Keratinocyte (primary cell): ENCODE results near the gene VPS26B. TPM values are rescaled to one million over a fixed set of nuclear protein-coding genes. Genes with fewer than 3 reads are reported as not detected.
A peak's percentile ranks its signal among the peaks of the same experiment; 100 is the strongest.

ENCODE experiments used
- DNase-seq: peaks from one replicate; pipeline ENCODE4 v3.0.0-alpha.2; 2011; ENCODE audit warnings: low read depth, missing footprints, low spot score
- FAIRE-seq: peaks from 2 replicates; lab custom pipeline; 2011; peaks lifted over from hg19 to GRCh38; lab: Jason Lieb, UNC
- H2AFZ ChIP-seq: 2 replicates; pipeline ENCODE4 v1.6.0; 2012; ENCODE audit warnings: low read length, control low read depth, inconsistent platforms; ENCODE audit not compliant: control insufficient read depth
- H3K27ac ChIP-seq: 2 replicates; pipeline ENCODE4 v1.5.1; 2011; ENCODE audit warnings: low read length; ENCODE audit not compliant: control insufficient read depth, insufficient read depth
- H3K27me3 ChIP-seq: 3 replicates; pipeline ENCODE4 v1.6.0; 2011; ENCODE audit warnings: low read length; ENCODE audit not compliant: control insufficient read depth, insufficient read depth; ENCODE audit errors: extremely low read depth
- H3K36me3 ChIP-seq, 2 experiments: 2 replicates in 1 of 2; 3 replicates in 1 of 2; pipeline ENCODE4 v1.5.1; 2011; ENCODE audit warnings: low read length in 2 of 2, mild to moderate bottlenecking in 1 of 2; ENCODE audit not compliant: control insufficient read depth in 2 of 2, insufficient read depth in 2 of 2; ENCODE audit errors: extremely low read depth in 1 of 2
- H3K4me1 ChIP-seq: 3 replicates; pipeline ENCODE4 v1.5.1; 2011; ENCODE audit warnings: low read length; ENCODE audit not compliant: control insufficient read depth, insufficient read depth; ENCODE audit errors: extremely low read depth
- H3K4me2 ChIP-seq: 3 replicates; pipeline ENCODE4 v1.6.0; 2011; ENCODE audit warnings: low read depth, low read length; ENCODE audit not compliant: control insufficient read depth, insufficient read depth; ENCODE audit errors: extremely low read depth
- H3K4me3 ChIP-seq, 3 experiments: fragments of 200-600 bp in 1 of 3; sonication (generic) in 1 of 3; 2 replicates in 2 of 3; 3 replicates in 1 of 3; pipeline ENCODE4 v1.5.1; 2011 to 2016; ENCODE audit warnings: low read length in 3 of 3, mild to moderate bottlenecking in 3 of 3, control low read depth in 2 of 3, inconsistent platforms in 1 of 3, low read depth in 1 of 3, mixed read lengths in 1 of 3, mixed run types in 1 of 3, moderate library complexity in 1 of 3; ENCODE audit not compliant: control insufficient read depth in 2 of 3, insufficient read depth in 2 of 3; ENCODE audit errors: extremely low read depth in 1 of 3
- H3K79me2 ChIP-seq: 2 replicates; pipeline ENCODE4 v1.6.0; 2012; ENCODE audit warnings: low read length; ENCODE audit not compliant: control insufficient read depth, insufficient read depth
- H3K9ac ChIP-seq: 3 replicates; pipeline ENCODE4 v1.6.0; 2011; ENCODE audit warnings: low read length; ENCODE audit not compliant: control insufficient read depth, insufficient read depth; ENCODE audit errors: extremely low read depth
- H3K9me1 ChIP-seq: 3 replicates; pipeline ENCODE4 v1.6.0; 2011; ENCODE audit warnings: low read length; ENCODE audit not compliant: control insufficient read depth, insufficient read depth; ENCODE audit errors: extremely low read depth
- H3K9me3 ChIP-seq: 2 replicates; pipeline ENCODE4 v1.5.1; 2012; ENCODE audit warnings: low read depth, low read length; ENCODE audit not compliant: control insufficient read depth
- H4K20me1 ChIP-seq: 3 replicates; pipeline ENCODE4 v1.6.0; 2011; ENCODE audit warnings: low read length; ENCODE audit not compliant: control insufficient read depth, insufficient read depth; ENCODE audit errors: extremely low read depth
- CTCF ChIP-seq, 3 experiments: IDR thresholded peaks in 1 of 3; conservative IDR thresholded peaks in 1 of 3; optimal IDR thresholded peaks in 1 of 3; 2 replicates in 2 of 3; 3 replicates in 1 of 3; pipeline versions ENCODE3 to v1.5.1; 2011; ENCODE audit warnings: low read length in 3 of 3, mild to moderate bottlenecking in 3 of 3, moderate library complexity in 2 of 3, control low read depth in 1 of 3, inconsistent platforms in 1 of 3; ENCODE audit not compliant: insufficient read depth in 2 of 3; ENCODE audit errors: extremely low read depth in 1 of 3
- EZH2 ChIP-seq: IDR thresholded peaks from one replicate; pipeline ENCODE4 v1.6.1; 2012; ENCODE audit warnings: inconsistent platforms, mild to moderate bottlenecking, low read length, moderate library complexity
- dilution Hi-C: fragments of 300-500 bp; cut with MboI; formaldehyde crosslinking; loops from one replicate; pipeline ENCODE4 v1.7.0; 2020; ENCODE audit warnings: low sequenced_read_pairs; ENCODE audit not compliant: extremely low pct_ligation_motif_present
- polyA plus RNA-seq, 5 experiments: library from polyadenylated mRNA; depleted of rRNA in 3 of 5; stranded (reverse) in 3 of 5; stranded (forward) in 1 of 5; unstranded in 1 of 5; fragments of >200 nt; gene quantifications; 1 replicate in 1 of 5; 2 replicates in 3 of 5; 3 replicates in 1 of 5; pipeline versions ENCODE4 v1.2.1 to v1.2.3, GENCODE V29; 2011 to 2012; ENCODE audit warnings: missing spikeins in 2 of 5, low read depth in 1 of 5, low replicate concordance in 1 of 5

VPS26B gene
- polyA plus RNA-seq, 1 donor (not counting 4 experiments of a cell fraction or from before 2014, with no cell fraction given) = 46.9 TPM

- peaks cover 15% of the 10 kb centered on the region for H3K79me2 ChIP-seq
- no peaks in the 10 kb centered on the region for H3K36me3 ChIP-seq
- H3K9me1 ChIP-seq = no peaks in the 10 kb centered on the region
- no peaks in the 10 kb centered on the region for H3K27me3 ChIP-seq
- FAIRE-seq (no peak), DNase-seq (no peak)
- H3K9me3 ChIP-seq = no peaks in the 10 kb centered on the region
- peak overlapping the region; percentile 76 for H3K9ac ChIP-seq
- H2AFZ ChIP-seq = peak overlapping the region; percentile 62
- H3K4me3 ChIP-seq = peak overlapping the region; percentile 67 to 93 (median 68)
- TF ChIP-seq EZH2 = no peak
- peak in 1 of 3 experiments; percentile 4 for TF ChIP-seq CTCF (optimal IDR thresholded peaks at IDR 0.05 in 1 of 3, IDR thresholded peaks at IDR 0.05 in 1 of 3, conservative IDR thresholded peaks at IDR 0.05 in 1 of 3; ENCODE audit: extremely low read depth in 1 of 3, insufficient read depth in 2 of 3, low read length in 3 of 3)
- no peak overlapping the region for H3K27ac ChIP-seq
- peaks cover 11% of the 10 kb centered on the region for H3K4me1 ChIP-seq
- H3K4me2 ChIP-seq = peak overlapping the region; percentile 63
- dilution Hi-C loops = no loop called here
- no peaks in the 10 kb centered on the region for H4K20me1 ChIP-seq
Measured at GRCh38 chr11:134276396-134277182, 52.1 kb downstream of the VPS26B start.

GRCh38 chr11:134277183-134278001 is 52.9 kb downstream of the VPS26B start:
- H3K27ac ChIP-seq = no peak overlapping the region
- dilution Hi-C loops = no loop called here
- H2AFZ ChIP-seq = no peak overlapping the region
- H4K20me1 ChIP-seq = no peaks in the 10 kb centered on the region
- FAIRE-seq = no peak
- H3K4me3 ChIP-seq = peak overlapping the region in 2 of 3 experiments; percentile 4 to 67
- no peak for DNase-seq
- H3K9me1 ChIP-seq = no peaks in the 10 kb centered on the region
- no peaks in the 10 kb centered on the region for H3K36me3 ChIP-seq
- H3K79me2 ChIP-seq = peaks cover 15% of the 10 kb centered on the region
- H3K27me3 ChIP-seq = no peaks in the 10 kb centered on the region
- H3K9me3 ChIP-seq = no peaks in the 10 kb centered on the region
- TF ChIP-seq CTCF (optimal IDR thresholded peaks at IDR 0.05 in 1 of 3, IDR thresholded peaks at IDR 0.05 in 1 of 3, conservative IDR thresholded peaks at IDR 0.05 in 1 of 3; ENCODE audit: extremely low read depth in 1 of 3, insufficient read depth in 2 of 3, low read length in 3 of 3) = no peak
- peaks cover 11% of the 10 kb centered on the region for H3K4me1 ChIP-seq
- peak overlapping the region; percentile 63 for H3K4me2 ChIP-seq
- H3K9ac ChIP-seq = no peak overlapping the region
